Vagina (tissue), 2 donors: ENCODE measurements around the gene P4HA1.

Source experiments
- CTCF ChIP-seq, 3 experiments: fragments of 450-650 bp in 2 of 3; fragments of 200-600 bp in 1 of 3; sonication (generic) in 1 of 3; IDR thresholded peaks; one replicate each; pipeline ENCODE4 v1.5.1; 2017 to 2019; ENCODE audit warnings: antibody characterized with exemption in 3 of 3, mild to moderate bottlenecking in 2 of 3, moderate library complexity in 2 of 3
- POLR2A ChIP-seq, 2 donors: fragments of 450-650 bp; IDR thresholded peaks; one replicate each; pipeline ENCODE4 v1.6.1; 2017; ENCODE audit warnings: antibody characterized with exemption in 2 of 2, mild to moderate bottlenecking in 2 of 2, moderate library complexity in 2 of 2

- no peak for TF ChIP-seq CTCF (IDR thresholded peaks at IDR 0.05)
- no peak for TF ChIP-seq POLR2A (IDR thresholded peaks at IDR 0.05)
Measured at GRCh38 chr10:73018632-73019031, 78.0 kb downstream of the P4HA1 start.
